A673 (cell line): Measurements from ENCODE around the gene SELENOK. TPM values are rescaled to one million over a fixed set of nuclear protein-coding genes. Genes with fewer than 3 reads are reported as not detected.
A peak's percentile ranks its signal among the peaks of the same experiment; 100 is the strongest.

Experiments used
- Bru-seq: library from RNA; stranded (reverse); fragments of 400-500 nt; gene quantifications from one replicate; lab custom pipeline; 2021; lab: Mats Ljungman, UMichigan
- BruChase-seq, 2 experiments: library from RNA; stranded (reverse); fragments of 400-500 nt; gene quantifications; one replicate each; lab custom pipeline; 2021; lab: Mats Ljungman, UMichigan
- BruUV-seq: library from RNA; stranded (reverse); fragments of 400-500 nt; replicated peaks from 2 replicates; lab custom pipeline; 2021; lab: Mats Ljungman, UMichigan
- CTCF ChIA-PET: fragments of 300-600 bp; sonication (Branson Sonifier 250); formaldehyde crosslinking; loops from one replicate; lab custom pipeline; 2022; ENCODE audit warnings: antibody characterized with exemption; lab: Charles Lee
- POLR2A ChIA-PET: fragments of 300-600 bp; sonication (Branson Sonifier 250); formaldehyde crosslinking; loops from one replicate; lab custom pipeline; 2022; ENCODE audit warnings: antibody characterized with exemption; ENCODE audit not compliant: low non-redundant PET; lab: Charles Lee
- DNase-seq: peaks from one replicate; pipeline ENCODE4 v3.0.0-alpha.2; 2015; ENCODE audit warnings: low spot score
- H3K27ac ChIP-seq: fragments of 200-600 bp; sonication (generic); 2 replicates; pipeline ENCODE4 v1.5.1; 2016; ENCODE audit warnings: mixed run types, low read depth, mild to moderate bottlenecking, mixed read lengths, antibody characterized with exemption, low read length; ENCODE audit not compliant: poor library complexity, severe bottlenecking
- H3K27me3 ChIP-seq: fragments of 200-600 bp; sonication (generic); replicated peaks from 2 replicates; pipeline ENCODE4 v1.6.1; 2017; ENCODE audit warnings: mixed run types, low read depth, mild to moderate bottlenecking, mixed read lengths, antibody characterized with exemption, low read length; ENCODE audit not compliant: insufficient read depth, poor library complexity
- H3K36me3 ChIP-seq: fragments of 200-600 bp; sonication (generic); 2 replicates; pipeline ENCODE4 v1.6.1; 2016; ENCODE audit warnings: mixed run types, mild to moderate bottlenecking, mixed read lengths, antibody characterized with exemption, low read length; ENCODE audit not compliant: insufficient read depth, poor library complexity, severe bottlenecking
- H3K4me1 ChIP-seq: fragments of 200-600 bp; sonication (generic); 2 replicates; pipeline ENCODE4 v1.6.1; 2017; ENCODE audit warnings: mixed run types, mild to moderate bottlenecking, mixed read lengths, antibody characterized with exemption, low read length; ENCODE audit not compliant: insufficient read depth, poor library complexity, severe bottlenecking
- H3K4me3 ChIP-seq: fragments of 200-600 bp; sonication (generic); 2 replicates; pipeline ENCODE4 v1.5.1; 2016; ENCODE audit warnings: low read depth, mixed run types, mild to moderate bottlenecking, mixed read lengths, low read length; ENCODE audit not compliant: poor library complexity, severe bottlenecking
- H3K9me3 ChIP-seq: fragments of 200-600 bp; sonication (generic); 2 replicates; pipeline ENCODE4 v1.6.1; 2016; ENCODE audit warnings: mixed run types, low read depth, mild to moderate bottlenecking, mixed read lengths, antibody characterized with exemption, low read length; ENCODE audit not compliant: poor library complexity, severe bottlenecking
- EZH2 ChIP-seq: fragments of 200-600 bp; sonication (generic); IDR thresholded peaks from 2 replicates; pipeline ENCODE4 v1.6.1; 2017; ENCODE audit warnings: borderline replicate concordance, low read depth, mild to moderate bottlenecking, mixed read lengths, antibody characterized with exemption, low read length; ENCODE audit not compliant: poor library complexity, severe bottlenecking
- intact Hi-C: fragments of 100-400 bp; cut with micrococcal nuclease; formaldehyde crosslinking; loops from one replicate; pipeline ENCODE4 v1.10.0; 2022; ENCODE audit not compliant: unreplicated experiment
- long read RNA-seq: library from polyadenylated mRNA; stranded (forward); transcript quantifications from one replicate; pipeline ENCODE4 v2.0.0, GENCODE V29; 2022
- total RNA-seq: library from RNA; stranded (reverse); gene quantifications from 2 replicates; pipeline ENCODE4 v1.2.3, GENCODE V29; 2021
- TF ChIP-seq, protein P1 (sequence below): fragments of 300-800, 200-600 bp; sonication (generic); conservative IDR thresholded peaks from 2 replicates; pipeline ENCODE4 v1.5.1; 2017; ENCODE audit warnings: low read depth, mild to moderate bottlenecking, antibody characterized with exemption, low read length, moderate library complexity, mixed read lengths

SELENOK gene
- total RNA-seq (19.9 and 20.7 TPM in 2 replicates), Bru-seq, nascent RNA (percentile 76 among the genes with signal in this experiment), BruChase-seq, experiment 1, labeled RNA remaining after a 2-hour chase (percentile 64 among the genes with signal in this experiment), BruChase-seq, experiment 2, labeled RNA remaining after a 6-hour chase (percentile 74 among the genes with signal in this experiment)
- long read RNA-seq, transcript SELENOK-204 (5 exons, 1,633 nt) = major isoform, 77 of 81 reads
- long read RNA-seq, partial matches to known transcripts = 4 of 81 reads
- long read RNA-seq, other reads (novel, unspliced or antisense) = 0 of 81 reads

DNA sequence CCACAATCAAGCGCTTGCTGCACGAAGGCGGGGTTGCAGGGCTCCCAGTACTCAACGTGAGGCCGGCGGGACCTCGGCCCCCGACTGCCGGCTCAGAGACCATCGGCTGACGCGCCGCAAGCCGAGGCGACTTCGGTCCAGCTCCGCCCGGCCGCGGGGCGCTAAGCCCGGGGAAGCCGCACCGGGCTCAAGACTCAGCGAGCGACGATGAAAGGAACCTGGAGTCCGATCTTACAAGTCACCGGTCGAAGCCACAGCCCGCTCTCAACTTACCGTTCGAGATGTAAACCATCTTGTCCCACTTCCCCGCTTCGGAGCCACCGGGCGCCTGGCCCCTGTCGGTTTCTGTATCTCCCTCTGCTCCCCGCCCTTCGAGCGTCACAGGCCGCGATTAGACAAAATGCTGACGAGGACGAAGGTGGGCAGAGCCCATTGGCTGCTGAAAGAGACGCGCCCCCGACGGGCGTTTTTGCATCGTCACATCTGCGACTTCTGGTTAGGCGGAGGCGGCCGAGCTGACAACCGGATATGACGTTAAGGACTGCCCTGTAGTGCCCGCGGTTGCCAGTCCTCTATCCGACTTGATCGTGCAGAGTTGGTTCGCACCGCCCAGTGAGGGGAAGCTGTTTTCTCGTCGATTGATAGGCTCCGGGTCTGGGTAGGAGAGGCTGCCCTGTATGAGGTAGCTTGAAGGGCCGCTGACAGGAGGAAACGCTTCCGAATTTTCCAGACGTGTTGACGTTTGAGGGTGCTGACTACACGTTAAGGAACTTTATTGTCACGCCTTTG is at the start of gene SELENOK:
SELENOK (minus strand) TSS at position 363 of the 789 bp plus-strand sequence.
- POLR2A ChIA-PET = interaction anchor here (0.7 kb wide), 1 partner anchor 238 kb away, joined by 3 read pairs; no protein-coding TSS in a partner anchor

DNA sequence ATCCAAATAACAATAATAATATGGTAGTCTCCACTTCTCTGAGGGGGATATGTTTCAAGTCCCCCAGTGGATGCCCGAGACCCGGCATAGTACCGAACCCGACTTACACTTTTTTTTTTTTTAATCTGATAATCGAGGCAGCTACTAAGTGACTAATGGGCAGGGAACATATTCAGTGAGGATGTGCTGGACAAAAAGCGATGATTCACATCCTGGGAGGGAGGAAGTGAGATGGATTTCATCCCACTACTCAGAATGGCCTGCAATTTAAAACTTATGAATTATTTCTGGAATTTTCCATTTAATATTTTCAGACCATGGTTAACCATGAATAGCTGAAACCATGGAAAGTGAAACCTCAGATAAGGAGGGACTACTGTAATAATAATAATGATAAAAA is 49.5 kb upstream of the SELENOK start:
- POLR2A ChIA-PET = no interaction called here
- BruUV-seq = no TSS peak
- TF ChIP-seq EZH2 = no peak
- TF ChIP-seq, protein P1, sequence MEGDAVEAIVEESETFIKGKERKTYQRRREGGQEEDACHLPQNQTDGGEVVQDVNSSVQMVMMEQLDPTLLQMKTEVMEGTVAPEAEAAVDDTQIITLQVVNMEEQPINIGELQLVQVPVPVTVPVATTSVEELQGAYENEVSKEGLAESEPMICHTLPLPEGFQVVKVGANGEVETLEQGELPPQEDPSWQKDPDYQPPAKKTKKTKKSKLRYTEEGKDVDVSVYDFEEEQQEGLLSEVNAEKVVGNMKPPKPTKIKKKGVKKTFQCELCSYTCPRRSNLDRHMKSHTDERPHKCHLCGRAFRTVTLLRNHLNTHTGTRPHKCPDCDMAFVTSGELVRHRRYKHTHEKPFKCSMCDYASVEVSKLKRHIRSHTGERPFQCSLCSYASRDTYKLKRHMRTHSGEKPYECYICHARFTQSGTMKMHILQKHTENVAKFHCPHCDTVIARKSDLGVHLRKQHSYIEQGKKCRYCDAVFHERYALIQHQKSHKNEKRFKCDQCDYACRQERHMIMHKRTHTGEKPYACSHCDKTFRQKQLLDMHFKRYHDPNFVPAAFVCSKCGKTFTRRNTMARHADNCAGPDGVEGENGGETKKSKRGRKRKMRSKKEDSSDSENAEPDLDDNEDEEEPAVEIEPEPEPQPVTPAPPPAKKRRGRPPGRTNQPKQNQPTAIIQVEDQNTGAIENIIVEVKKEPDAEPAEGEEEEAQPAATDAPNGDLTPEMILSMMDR = no peak

More for the DNA sequence above, at the start of gene SELENOK:
- no TSS peak for BruUV-seq
- TF ChIP-seq EZH2 = no peak
- TF ChIP-seq, protein P1 = no peak
- intact Hi-C loops = no loop called here
- CTCF ChIA-PET = no interaction called here
- peak within 1 kb of the TSS; percentile 79 for H3K4me3 ChIP-seq
- no peaks in the 10 kb centered on the region for H3K36me3 ChIP-seq
- peak; percentile 96 for DNase-seq
- H3K4me1 ChIP-seq = no peaks in the 10 kb centered on the region
- H3K9me3 ChIP-seq = no peaks in the 10 kb centered on the region
- peak within 1 kb of the TSS; percentile 89 for H3K27ac ChIP-seq
- H3K27me3 ChIP-seq = no peaks in the 10 kb centered on the region

DNA sequence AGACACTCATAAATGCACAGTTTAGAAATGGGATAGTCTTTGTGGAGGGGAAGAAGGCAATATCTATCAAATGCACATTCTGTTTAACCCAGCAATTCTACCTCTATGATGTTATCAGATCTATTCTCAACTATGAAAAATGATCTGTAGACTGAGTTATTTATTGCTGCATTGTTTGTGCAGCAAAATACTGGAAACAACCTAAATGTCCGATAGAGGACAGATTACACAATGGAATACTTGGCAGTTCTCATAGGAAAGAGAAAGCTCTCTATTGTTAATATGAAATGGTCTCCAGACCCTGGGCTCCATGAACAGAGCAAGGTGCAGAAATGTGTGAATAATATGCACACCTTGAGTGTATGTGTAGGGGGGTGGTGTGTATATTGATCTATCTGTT is 49.0 kb upstream of the SELENOK start:
- TF ChIP-seq EZH2 = no peak
- TF ChIP-seq, protein P1 = no peak
- Histone ChIP-seq H3K4me1 (peaks cover 6% of the 10 kb centered on the region), H3K4me3 (no peak overlapping the region), H3K36me3 (no peaks in the 10 kb centered on the region), H3K9me3 (no peaks in the 10 kb centered on the region), H3K27me3 (no peaks in the 10 kb centered on the region), H3K27ac (no peak overlapping the region)
- BruUV-seq = no TSS peak
- ChIA-PET POLR2A (no interaction called here), CTCF (no interaction called here)
- DNase-seq = no peak
- intact Hi-C loops = no loop called here

More for the DNA sequence above, 49.5 kb upstream of the SELENOK start:
- no peaks in the 10 kb centered on the region for H3K36me3 ChIP-seq
- no peaks in the 10 kb centered on the region for H3K9me3 ChIP-seq
- H3K27me3 ChIP-seq = no peaks in the 10 kb centered on the region
- H3K27ac ChIP-seq = no peak overlapping the region
- peaks cover 6% of the 10 kb centered on the region for H3K4me1 ChIP-seq
- H3K4me3 ChIP-seq = no peak overlapping the region
- DNase-seq = peak; percentile 53
- CTCF ChIA-PET = no interaction called here
- intact Hi-C loops = no loop called here
